GM20000 (cell line): ENCODE results near the gene LPP.

ENCODE experiments used
- DNase-seq: peaks from one replicate; pipeline ENCODE4 v3.0.0; 2012; ENCODE audit warnings: low spot score
- TF ChIP-seq, protein P1 (sequence below): IDR thresholded peaks from 2 replicates; pipeline ENCODE4 v1.5.1; 2012; ENCODE audit warnings: mild to moderate bottlenecking, control low read depth; ENCODE audit errors: extremely low read depth, missing control alignments

The LPP gene

DNA sequence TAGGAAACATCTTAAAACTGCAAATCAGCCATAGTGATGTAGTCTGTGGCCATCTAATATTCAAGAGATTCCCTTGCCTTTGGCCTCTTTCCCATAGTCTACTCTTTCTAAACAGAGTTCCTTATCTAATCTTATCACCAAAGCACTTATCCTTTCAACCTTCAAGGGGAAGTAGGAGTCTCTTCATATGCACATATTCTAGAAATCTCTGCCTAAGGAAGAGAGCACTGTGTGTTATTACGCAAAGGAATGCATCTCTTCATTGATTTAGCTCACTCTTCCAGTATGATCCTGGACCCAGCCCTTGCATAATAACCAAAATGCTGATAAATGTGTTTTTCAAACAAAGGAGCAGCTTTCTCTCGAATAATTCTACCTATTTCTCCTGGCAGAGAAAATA, 764.1 kb downstream of the LPP start:
- TF ChIP-seq, protein P1, sequence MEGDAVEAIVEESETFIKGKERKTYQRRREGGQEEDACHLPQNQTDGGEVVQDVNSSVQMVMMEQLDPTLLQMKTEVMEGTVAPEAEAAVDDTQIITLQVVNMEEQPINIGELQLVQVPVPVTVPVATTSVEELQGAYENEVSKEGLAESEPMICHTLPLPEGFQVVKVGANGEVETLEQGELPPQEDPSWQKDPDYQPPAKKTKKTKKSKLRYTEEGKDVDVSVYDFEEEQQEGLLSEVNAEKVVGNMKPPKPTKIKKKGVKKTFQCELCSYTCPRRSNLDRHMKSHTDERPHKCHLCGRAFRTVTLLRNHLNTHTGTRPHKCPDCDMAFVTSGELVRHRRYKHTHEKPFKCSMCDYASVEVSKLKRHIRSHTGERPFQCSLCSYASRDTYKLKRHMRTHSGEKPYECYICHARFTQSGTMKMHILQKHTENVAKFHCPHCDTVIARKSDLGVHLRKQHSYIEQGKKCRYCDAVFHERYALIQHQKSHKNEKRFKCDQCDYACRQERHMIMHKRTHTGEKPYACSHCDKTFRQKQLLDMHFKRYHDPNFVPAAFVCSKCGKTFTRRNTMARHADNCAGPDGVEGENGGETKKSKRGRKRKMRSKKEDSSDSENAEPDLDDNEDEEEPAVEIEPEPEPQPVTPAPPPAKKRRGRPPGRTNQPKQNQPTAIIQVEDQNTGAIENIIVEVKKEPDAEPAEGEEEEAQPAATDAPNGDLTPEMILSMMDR: no peak
- DNase-seq: no peak

DNA sequence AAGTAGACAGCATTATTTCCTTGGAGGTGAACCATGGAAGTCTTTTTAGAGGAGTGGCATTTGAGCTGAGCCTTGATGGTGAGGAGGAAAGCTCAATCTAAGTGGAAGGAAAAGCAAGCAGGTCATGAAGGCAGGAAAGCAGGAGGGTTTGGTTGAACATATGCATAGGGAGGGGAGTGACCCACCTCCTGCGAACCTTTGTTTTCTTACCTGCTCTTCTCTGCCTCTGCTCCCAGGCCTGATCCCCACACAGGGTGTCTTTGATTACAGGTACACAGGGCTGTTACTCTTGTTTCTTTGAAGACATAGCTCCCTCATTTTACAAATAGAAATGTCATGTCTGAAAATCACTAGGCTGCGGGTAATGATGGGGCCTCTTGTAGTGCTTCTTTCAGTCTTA, 769.7 kb downstream of the LPP start:
- DNase-seq: no peak
- TF ChIP-seq, protein P1: no peak

DNA sequence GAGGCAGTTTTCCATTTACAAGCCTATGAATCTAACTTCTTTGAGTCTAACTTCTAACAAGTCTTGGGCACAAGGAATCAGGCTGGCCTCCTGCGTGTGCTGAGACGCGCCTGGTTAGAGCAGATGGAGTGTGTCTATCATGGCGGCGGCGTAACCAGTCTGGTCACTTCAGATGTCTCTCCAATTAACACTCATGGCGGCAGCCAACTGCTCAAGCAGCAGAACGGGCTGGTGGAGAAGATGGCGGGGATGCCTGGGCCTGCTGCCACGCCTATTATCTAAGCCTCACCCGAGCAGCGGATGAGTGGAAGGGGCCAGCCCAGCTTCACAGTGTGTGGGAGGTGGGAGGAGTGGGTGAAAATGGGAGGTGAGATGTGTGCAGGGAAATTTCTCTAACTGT, 771.4 kb downstream of the LPP start:
- TF ChIP-seq, protein P1: no peak
- DNase-seq: no peak

- DNase-seq: no peak
- TF ChIP-seq, protein P1: no peak
These were observed 772.2 kb downstream of the LPP start for GRCh38 chr3:188926111-188926510.

GRCh38 chr3:188926741-188927511, 773.0 kb downstream of the LPP start:
- no peak for DNase-seq
- TF ChIP-seq, protein P1: no peak

- TF ChIP-seq, protein P1: no peak
- no peak for DNase-seq
These were observed 774.0 kb downstream of the LPP start for GRCh38 chr3:188927971-188928370.

- no peak for DNase-seq
- TF ChIP-seq, protein P1: no peak
These were observed 775.2 kb downstream of the LPP start for GRCh38 chr3:188929137-188929536.
